Purkinje cell (primary cell): Measurements from ENCODE around the gene RIPPLY2. TPM values are rescaled to one million over a fixed set of nuclear protein-coding genes. Genes with fewer than 3 reads are reported as not detected.

Experiments
- polyA plus RNA-seq: library from polyadenylated mRNA; unstranded; fragments of >200 nt; fragmentation: Nextera tagmentation; gene quantifications from 2 replicates; pipeline ENCODE4 v1.2.1, GENCODE V29; 2014

Gene RIPPLY2
- polyA plus RNA-seq = 45.2 and 54.9 TPM in 2 replicates

GRCh38 chr6:83853178-83854000, at the start of gene RIPPLY2:
RIPPLY2 (plus strand) TSS chr6:83853360; CDS start chr6:83853417, 57 bp downstream.

GRCh38 chr6:83859410-83860358, 6.5 kb downstream of the RIPPLY2 start, which contains the start of gene CYB5R4:
CYB5R4 (plus strand) TSS chr6:83859689; CDS start chr6:83859783, 94 bp downstream.

Other genes starting within 250 kb of the RIPPLY2 start
- 101 and 112 TPM in 2 replicates for gene SNAP91, start 144.3 kb upstream of the RIPPLY2 start, polyA plus RNA-seq
- gene CYB5R4, start 6.3 kb downstream of the RIPPLY2 start, polyA plus RNA-seq = 3.2 and 16.4 TPM in 2 replicates
- gene MRAP2, start 180.4 kb downstream of the RIPPLY2 start, polyA plus RNA-seq = 2.6 and 6.7 TPM in 2 replicates